COLO829 (cell line): ENCODE data around the gene TLR5.

Experiments used
- DNase-seq: peaks from one replicate; pipeline ENCODE4 v3.0.0; 2012; ENCODE audit warnings: low spot score

TLR5 gene

DNA sequence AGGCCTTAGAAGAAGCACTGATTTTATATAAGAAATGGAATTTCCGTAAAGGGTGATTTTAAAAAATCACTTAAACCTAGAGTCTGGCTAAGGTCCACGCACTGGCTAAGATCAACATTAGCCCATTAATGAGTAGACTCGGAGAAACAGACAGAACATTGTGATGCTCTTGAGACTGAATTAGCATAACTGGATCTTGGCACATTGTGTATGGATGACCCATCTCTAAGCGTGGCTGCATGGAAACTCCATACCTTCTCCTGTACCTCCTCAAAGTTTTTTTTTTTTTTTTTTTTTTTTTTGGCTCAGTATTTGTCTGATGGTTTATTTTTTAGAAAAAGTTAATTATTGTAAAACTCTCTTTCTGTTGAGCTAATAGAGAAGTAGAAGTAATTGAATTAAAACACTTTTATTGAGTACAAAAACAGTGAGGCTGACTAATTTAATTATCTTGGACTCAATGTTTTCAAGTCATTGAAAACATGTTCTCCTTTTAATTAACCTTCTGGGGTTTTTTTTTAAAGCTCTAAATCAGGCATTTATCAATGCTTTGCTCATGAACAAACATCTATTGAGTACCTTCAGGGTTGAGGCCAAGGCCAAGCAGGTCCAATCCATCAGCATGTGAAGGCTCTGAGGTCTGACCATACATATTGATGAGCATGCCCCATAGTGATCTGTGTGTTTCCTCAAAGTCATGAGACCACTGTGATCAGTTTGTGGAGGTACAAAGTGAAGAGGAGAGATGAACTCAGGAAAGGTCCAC is 74.0 kb downstream of the TLR5 start:
- DNase-seq, result peak; percentile 26

DNA sequence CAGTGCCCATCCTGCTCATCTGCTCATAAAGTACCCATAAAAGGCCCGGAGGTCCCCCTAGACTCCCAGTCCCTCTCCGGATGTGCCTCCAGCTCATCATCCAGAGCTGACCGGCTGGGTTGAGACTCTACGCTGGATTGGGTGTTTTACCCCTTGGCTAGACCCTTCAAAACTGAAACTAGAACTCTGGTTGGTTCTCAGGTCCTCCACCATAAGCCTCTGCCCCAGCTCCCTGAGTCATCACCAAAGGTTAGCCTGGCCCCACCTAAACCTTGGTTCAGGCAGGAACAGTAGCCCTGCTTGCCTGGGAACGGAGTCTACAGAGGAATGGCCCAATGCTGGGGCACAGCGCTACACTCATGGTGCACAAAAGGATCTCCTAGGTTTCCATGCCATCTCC is 75.1 kb downstream of the TLR5 start:
- no peak for DNase-seq

DNA sequence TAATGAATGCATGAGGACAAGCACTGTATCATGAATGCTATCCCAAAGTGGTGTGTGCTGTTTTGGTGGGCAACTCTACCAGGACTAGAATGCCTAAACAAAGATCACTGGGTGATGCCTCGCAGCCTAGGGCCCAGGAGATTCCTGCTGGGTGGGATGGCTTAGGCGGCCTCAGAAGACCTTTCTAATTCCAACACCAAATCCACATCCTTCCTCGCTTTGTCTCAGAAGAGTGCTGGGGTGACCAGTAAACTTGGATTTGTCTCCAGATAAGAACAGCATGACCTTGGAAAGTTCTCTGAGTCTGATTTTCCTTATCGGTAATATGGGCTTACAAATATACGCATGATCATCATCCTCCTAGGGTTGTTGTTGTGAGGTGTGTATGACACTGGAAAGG is 76.6 kb downstream of the TLR5 start:
- DNase-seq, result no peak

DNA sequence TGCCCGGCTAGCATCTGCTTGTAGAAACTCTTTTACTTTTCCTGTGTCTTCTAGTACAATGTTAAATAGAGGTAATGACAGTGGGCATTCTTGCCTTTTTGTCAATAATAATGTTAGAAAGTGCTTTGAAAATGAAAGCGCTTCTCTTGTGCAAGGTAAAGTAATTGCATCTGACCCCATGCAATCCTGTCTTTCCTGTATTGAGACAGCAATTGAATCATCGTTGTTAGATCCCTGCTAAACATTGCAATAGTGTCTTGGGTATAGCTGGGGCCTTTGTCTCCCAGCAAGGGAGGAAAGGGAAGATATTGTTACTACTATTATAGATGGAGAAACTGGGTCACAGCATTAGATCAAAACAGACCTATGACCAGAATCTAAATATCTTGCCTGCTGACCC is 80.9 kb downstream of the TLR5 start:
- no peak for DNase-seq

DNA sequence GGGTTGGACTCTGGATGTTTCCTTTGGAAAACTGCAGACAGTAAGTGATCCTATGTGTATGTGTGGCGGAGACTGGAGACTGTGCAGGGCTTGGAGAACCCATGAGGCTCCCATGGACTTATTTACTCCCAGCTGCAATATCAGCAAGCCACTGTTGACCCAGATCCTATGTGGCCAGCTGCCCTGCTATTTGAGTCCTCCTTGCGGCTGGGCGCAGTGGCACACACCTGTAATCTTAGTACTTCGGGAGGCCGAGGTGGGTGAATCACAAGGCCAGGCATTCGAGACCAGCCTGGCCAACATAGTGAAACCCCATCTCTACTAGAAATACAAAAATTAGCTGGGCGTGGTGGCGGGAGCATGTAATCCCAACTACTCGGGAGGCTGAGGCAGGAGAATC is 83.5 kb downstream of the TLR5 start:
- no peak for DNase-seq
